Cardiac fibroblast (primary cell): ENCODE results near the gene FLT4.
A peak's percentile ranks its signal among the peaks of the same experiment; 100 is the strongest.

Source experiments
- DNase-seq, 2 donors: peaks; one replicate each; pipeline versions ENCODE4 v3.0.0 to v3.0.0-alpha.2; 2010; ENCODE audit warnings: low read depth in 2 of 2
- H3K4me3 ChIP-seq, 2 donors: replicated peaks in 1 of 2; 1 replicate in 1 of 2; 2 replicates in 1 of 2; pipeline ENCODE4 v1.5.1; 2011; ENCODE audit warnings: low read depth in 2 of 2, low read length in 2 of 2, mild to moderate bottlenecking in 2 of 2, moderate library complexity in 1 of 2
- TF ChIP-seq, protein P1 (sequence below): IDR thresholded peaks from one replicate; pipeline ENCODE4 v1.5.1; 2011; ENCODE audit warnings: low read depth, mild to moderate bottlenecking, low read length, inconsistent platforms

FLT4 gene

DNA sequence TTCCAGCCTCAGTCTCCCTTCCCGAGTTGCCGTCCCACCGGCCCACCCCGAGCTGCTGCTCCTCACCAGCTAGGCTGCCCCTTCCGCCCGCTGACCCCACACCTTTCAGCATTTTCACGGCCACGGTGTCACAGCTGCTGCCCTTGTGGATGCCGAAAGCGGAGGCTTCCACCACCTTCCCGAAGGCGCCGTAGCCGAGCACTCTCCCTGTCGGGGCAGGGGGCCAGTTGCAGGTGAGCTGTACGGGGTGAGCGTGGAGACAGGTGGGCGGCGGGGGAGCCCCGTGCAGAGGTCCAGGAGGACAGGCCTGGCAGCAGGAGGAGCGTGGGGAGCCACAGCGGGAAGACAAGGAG lies 29.9 kb downstream of the FLT4 start:
- no peak overlapping the region for H3K4me3 ChIP-seq
- TF ChIP-seq, protein P1, sequence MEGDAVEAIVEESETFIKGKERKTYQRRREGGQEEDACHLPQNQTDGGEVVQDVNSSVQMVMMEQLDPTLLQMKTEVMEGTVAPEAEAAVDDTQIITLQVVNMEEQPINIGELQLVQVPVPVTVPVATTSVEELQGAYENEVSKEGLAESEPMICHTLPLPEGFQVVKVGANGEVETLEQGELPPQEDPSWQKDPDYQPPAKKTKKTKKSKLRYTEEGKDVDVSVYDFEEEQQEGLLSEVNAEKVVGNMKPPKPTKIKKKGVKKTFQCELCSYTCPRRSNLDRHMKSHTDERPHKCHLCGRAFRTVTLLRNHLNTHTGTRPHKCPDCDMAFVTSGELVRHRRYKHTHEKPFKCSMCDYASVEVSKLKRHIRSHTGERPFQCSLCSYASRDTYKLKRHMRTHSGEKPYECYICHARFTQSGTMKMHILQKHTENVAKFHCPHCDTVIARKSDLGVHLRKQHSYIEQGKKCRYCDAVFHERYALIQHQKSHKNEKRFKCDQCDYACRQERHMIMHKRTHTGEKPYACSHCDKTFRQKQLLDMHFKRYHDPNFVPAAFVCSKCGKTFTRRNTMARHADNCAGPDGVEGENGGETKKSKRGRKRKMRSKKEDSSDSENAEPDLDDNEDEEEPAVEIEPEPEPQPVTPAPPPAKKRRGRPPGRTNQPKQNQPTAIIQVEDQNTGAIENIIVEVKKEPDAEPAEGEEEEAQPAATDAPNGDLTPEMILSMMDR: no peak
- no peak for DNase-seq

DNA sequence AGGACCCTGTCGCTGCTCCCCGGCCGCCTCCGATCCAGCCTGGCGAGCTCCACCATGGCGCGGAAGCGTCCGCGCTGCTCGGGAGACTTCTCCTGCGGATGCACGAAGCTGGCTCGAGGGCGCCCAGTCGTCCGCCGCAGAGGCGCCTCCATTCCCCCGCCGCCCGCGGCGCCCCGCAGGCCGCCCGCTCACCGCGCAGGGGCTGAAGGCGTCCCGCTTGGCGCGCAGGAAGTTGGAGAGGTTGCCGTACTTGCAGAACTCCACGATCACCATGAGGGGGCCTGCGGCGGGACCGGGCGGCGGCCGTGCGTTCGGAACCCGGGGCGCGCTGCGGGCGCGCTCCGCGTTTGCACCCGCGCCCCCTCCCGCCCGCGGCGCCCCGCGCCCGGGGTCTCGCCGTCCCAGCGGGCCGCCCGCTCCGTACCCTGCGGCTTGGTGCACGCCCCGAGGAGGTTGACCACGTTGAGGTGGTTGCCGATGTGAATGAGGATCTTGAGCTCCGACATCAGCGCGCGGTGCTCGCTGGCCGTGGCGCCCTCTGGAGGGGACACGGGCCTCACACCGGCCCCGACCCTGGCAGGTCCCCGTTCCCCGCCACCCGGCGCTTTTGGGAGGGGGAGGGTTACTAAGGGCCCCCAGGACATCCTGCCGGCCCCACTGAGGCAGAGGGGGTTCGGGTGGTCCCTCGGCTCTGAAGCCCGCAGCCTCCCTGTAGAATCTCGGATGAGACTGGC lies 30.4 kb downstream of the FLT4 start:
- TF ChIP-seq, protein P1: peak; percentile 31
- DNase-seq: peak; percentile 48 to 55
- H3K4me3 ChIP-seq: peak overlapping the region; percentile 13 to 41

DNA sequence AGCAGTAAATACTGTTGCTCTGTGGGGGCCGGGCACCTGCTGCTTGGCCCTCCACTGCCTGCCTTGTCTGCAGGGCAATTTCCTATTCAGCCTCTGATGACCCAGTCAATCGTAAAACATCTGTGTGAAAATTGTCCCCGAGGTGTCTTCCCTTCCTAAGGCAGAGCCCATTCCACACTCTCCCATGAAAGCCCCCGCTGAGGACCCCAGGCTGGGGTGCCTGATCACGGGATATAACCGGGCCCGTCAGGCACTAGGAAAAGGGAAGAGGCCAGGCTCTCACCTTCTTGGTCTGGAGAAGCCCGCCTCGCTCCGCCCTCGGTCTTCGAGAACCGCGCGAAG lies 30.9 kb downstream of the FLT4 start:
- H3K4me3 ChIP-seq: peak overlapping the region; percentile 13 to 41
- DNase-seq: no peak
- TF ChIP-seq, protein P1: no peak

DNA sequence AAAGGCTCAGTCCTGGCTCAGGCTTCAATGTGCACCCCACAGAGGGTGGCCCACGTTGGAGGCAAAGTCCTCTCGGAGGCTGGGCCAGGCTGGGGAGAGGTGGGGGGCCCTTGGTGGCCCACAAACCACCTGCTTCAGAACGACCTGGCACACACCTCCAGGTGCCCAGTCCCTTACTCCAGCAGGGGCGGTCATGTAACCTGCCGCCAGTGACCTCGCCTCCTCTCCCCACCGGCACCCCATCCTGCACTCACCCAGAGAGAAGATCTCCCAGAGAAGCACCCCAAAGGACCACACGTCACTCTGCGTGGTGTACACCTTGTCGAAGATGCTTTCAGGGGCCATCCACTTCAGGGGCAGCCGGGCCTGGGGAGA lies 35.6 kb downstream of the FLT4 start:
- no peak overlapping the region for H3K4me3 ChIP-seq
- no peak for DNase-seq
- TF ChIP-seq, protein P1: no peak

DNA sequence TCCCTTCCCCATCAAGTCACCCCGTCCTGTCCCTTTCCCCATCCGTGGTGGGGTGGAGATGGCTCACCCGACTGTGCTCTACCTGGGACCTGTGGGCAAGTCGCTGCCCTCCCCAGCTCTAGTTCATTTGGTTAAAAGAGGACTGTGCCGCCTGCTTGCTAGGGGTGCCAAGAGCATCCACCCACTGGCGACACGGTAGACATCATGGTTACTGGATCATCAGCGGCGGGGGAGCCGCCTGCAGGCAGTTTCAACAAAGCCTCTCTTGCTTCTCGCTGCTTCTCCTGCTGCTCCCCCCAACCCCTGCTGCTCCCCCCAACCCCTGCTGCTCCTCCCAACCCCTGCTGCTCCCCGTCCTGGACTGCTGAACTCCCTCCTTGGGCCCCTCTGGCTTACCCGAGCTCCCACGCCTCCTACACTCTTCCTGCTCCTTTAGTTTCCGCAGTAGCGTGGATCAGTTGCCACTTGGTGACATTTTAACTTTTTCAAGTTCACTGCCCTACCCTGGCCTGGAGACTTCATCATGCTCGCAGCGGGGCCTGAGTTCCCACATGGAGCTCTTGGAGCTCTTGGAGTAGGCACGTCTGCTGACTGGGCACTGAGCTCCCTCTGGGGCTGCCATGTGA lies 36.1 kb downstream of the FLT4 start:
- TF ChIP-seq, protein P1: no peak
- no peak overlapping the region for H3K4me3 ChIP-seq
- no peak for DNase-seq

DNA sequence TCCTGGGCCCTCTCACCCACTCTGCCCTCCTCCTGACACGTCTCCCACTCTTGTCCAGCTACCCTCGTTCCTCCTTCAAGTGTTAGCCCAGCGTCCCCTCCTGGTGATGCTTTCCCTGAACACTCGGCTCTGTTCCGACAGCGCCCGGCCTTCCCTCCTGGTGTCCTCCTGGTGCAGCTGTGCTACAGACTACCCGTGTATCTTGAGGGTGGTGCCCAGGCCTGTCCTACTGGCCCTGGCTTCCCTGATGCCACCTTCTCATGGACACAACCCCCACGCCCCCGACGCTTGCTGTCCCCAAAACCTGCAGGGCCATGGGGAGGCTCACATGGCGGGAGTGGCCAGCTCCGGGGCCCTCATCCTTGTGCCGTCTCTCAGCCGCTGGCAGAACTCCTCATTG lies 36.7 kb downstream of the FLT4 start:
- DNase-seq: no peak
- H3K4me3 ChIP-seq: no peak overlapping the region
- TF ChIP-seq, protein P1: no peak
